Stromal cell of bone marrow (primary cell): ENCODE results near the gene TRIM16.
"Not testable (repeated sequence)": the region's sequence is repeated elsewhere in the genome, so short reads cannot be mapped to it uniquely, and the experiment has no call there.

Experiments
- DNase-seq: peaks from one replicate; pipeline ENCODE4 v3.0.0-alpha.2; 2012; ENCODE audit warnings: low read depth

Gene TRIM16

DNA sequence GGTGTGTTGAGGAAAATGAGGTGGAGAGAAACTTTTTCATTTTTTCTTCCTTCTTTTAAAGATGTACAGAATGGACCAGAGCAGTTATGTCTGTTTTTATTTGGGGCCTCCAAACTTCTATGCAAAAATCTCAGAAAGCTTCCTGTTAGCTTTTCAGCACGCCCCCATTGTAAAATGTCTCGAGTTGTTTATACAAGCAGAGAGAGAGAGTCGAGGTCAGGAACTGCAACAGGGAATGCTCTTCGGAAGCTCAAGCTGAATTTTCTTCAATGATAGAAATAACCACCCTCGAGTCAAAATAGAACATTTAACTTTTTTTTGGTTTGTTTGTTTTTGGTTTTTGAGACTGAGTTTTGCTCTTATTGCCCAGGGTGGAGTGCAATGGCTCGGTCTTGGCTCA is 68.3 kb downstream of the TRIM16 start:
- DNase-seq = not testable (repeated sequence)

GRCh38 chr17:15613111-15613510 is 71.0 kb downstream of the TRIM16 start:
- DNase-seq = not testable (repeated sequence)

- not testable (repeated sequence) for DNase-seq
These were observed 91.2 kb downstream of the TRIM16 start for GRCh38 chr17:15592960-15593359.

- not testable (repeated sequence) for DNase-seq
These were observed 92.1 kb downstream of the TRIM16 start for GRCh38 chr17:15591986-15592385.

GRCh38 chr17:15590844-15591243 is 93.3 kb downstream of the TRIM16 start:
- not testable (repeated sequence) for DNase-seq

- not testable (repeated sequence) for DNase-seq
These were observed 94.3 kb downstream of the TRIM16 start for GRCh38 chr17:15589544-15590536.

GRCh38 chr17:15588017-15588416 is 96.1 kb downstream of the TRIM16 start:
- DNase-seq = not testable (repeated sequence)

GRCh38 chr17:15583313-15583712 is 100.8 kb downstream of the TRIM16 start:
- DNase-seq = not testable (repeated sequence)

- DNase-seq = not testable (repeated sequence)
These were observed 102.6 kb downstream of the TRIM16 start for GRCh38 chr17:15581462-15581861.
